H1 (cell line): ENCODE measurements around the gene EGLN3. TPM values are rescaled to one million over a fixed set of nuclear protein-coding genes. Genes with fewer than 3 reads are reported as not detected.

ENCODE experiments used
- CTCF ChIA-PET: fragments of 300-600 bp; sonication (Branson Sonifier 250); formaldehyde crosslinking; loops from one replicate; lab custom pipeline; 2021; ENCODE audit not compliant: partially characterized antibody; lab: Charles Lee
- POLR2A ChIA-PET: fragments of 300-600 bp; sonication (Branson Sonifier 250); formaldehyde crosslinking; loops from one replicate; lab custom pipeline; 2021; ENCODE audit warnings: inconsistent platforms; ENCODE audit not compliant: partially characterized antibody; lab: Charles Lee
- DNase-seq, 2 experiments: peaks; one replicate each; pipeline versions ENCODE4 v3.0.0 to v3.0.0-alpha.2; 2010 to 2022; ENCODE audit warnings: low spot score in 2 of 2, low read depth in 1 of 2, mixed read lengths in 1 of 2
- FAIRE-seq: peaks from 2 replicates; lab custom pipeline; 2011; peaks lifted over from hg19 to GRCh38; lab: Jason Lieb, UNC
- H2AFZ ChIP-seq: 2 replicates; pipeline ENCODE4 v1.8.1; 2012; ENCODE audit warnings: low read length, inconsistent platforms
- H2AK5ac ChIP-seq: 2 replicates; pipeline ENCODE4 v1.6.1; 2013; ENCODE audit warnings: low read depth, low read length
- H2BK120ac ChIP-seq: replicated peaks from 2 replicates; pipeline ENCODE3; 2013; ENCODE audit warnings: low read depth, low read length, inconsistent platforms
- H2BK12ac ChIP-seq: 2 replicates; pipeline ENCODE4 v1.6.1; 2013; ENCODE audit warnings: low read depth, low read length
- H2BK15ac ChIP-seq: 2 replicates; pipeline ENCODE4 v1.6.1; 2013; ENCODE audit warnings: low read length
- H2BK20ac ChIP-seq: 2 replicates; pipeline ENCODE4 v1.6.1; 2013; ENCODE audit warnings: low read length
- H2BK5ac ChIP-seq: 2 replicates; pipeline ENCODE4 v1.6.1; 2013; ENCODE audit warnings: low read depth, low read length
- H3K14ac ChIP-seq: 2 replicates; pipeline ENCODE4 v1.6.1; 2013; ENCODE audit warnings: inconsistent platforms; ENCODE audit not compliant: insufficient read length
- H3K18ac ChIP-seq: 2 replicates; pipeline ENCODE4 v1.6.1; 2013; ENCODE audit warnings: low read length; ENCODE audit errors: extremely low read depth
- H3K23ac ChIP-seq: 2 replicates; pipeline ENCODE4 v1.6.1; 2013; ENCODE audit warnings: inconsistent platforms; ENCODE audit not compliant: insufficient read length
- H3K23me2 ChIP-seq: 2 replicates; pipeline ENCODE4 v1.6.1; 2013; ENCODE audit warnings: low read depth, low read length
- H3K27ac ChIP-seq: 2 replicates; pipeline ENCODE4 v1.6.1; 2011; ENCODE audit warnings: low read depth, low read length, inconsistent platforms
- H3K27me3 ChIP-seq, 4 experiments: replicated peaks in 1 of 4; 1 replicate in 1 of 4; 2 replicates in 3 of 4; pipeline versions ENCODE4 v1.6.1 to v1.8.1; 2011 to 2013; ENCODE audit warnings: low read length in 3 of 4, mild to moderate bottlenecking in 3 of 4, inconsistent platforms in 2 of 4, mixed read lengths in 2 of 4, moderate library complexity in 1 of 4; ENCODE audit not compliant: control insufficient read depth in 3 of 4, insufficient read depth in 3 of 4; ENCODE audit errors: extremely low read depth in 1 of 4
- H3K36me3 ChIP-seq, 4 experiments: 2 replicates each; pipeline versions ENCODE4 v1.6.1 to v1.8.1; 2011 to 2013; ENCODE audit warnings: mild to moderate bottlenecking in 4 of 4, low read length in 3 of 4, moderate library complexity in 2 of 4, control low read depth in 1 of 4, inconsistent platforms in 1 of 4; ENCODE audit not compliant: insufficient read depth in 4 of 4, control insufficient read depth in 2 of 4
- H3K4ac ChIP-seq: replicated peaks from 2 replicates; pipeline ENCODE3; 2013; ENCODE audit warnings: low read length, low read depth, mixed read lengths, inconsistent platforms; ENCODE audit not compliant: insufficient read length
- H3K4me1 ChIP-seq, 4 experiments: replicated peaks in 1 of 4; 1 replicate in 1 of 4; 2 replicates in 3 of 4; pipeline versions ENCODE4 v1.6.1 to v1.8.1; 2011 to 2013; ENCODE audit warnings: low read length in 3 of 4, inconsistent platforms in 2 of 4, mixed read lengths in 1 of 4; ENCODE audit not compliant: insufficient read depth in 4 of 4, control insufficient read depth in 3 of 4
- H3K4me2 ChIP-seq, 2 experiments: 2 replicates each; pipeline versions ENCODE4 v1.6.1 to v1.8.1; 2011 to 2013; ENCODE audit warnings: low read depth in 2 of 2, low read length in 2 of 2, control low read depth in 1 of 2, inconsistent platforms in 1 of 2, mild to moderate bottlenecking in 1 of 2; ENCODE audit not compliant: insufficient read depth in 1 of 2
- H3K4me3 ChIP-seq, 4 experiments: fragments of 200-600, 300-600 bp in 1 of 4; sonication (generic), shearing (Covaris generic), sonication (Bioruptor Twin) in 1 of 4; 2 replicates each; pipeline versions ENCODE4 v1.5.1 to v1.8.1; 2011 to 2016; ENCODE audit warnings: low read length in 4 of 4, low read depth in 3 of 4, control low read depth in 2 of 4, inconsistent platforms in 2 of 4, mild to moderate bottlenecking in 2 of 4, mixed read lengths in 1 of 4, moderate library complexity in 1 of 4; ENCODE audit not compliant: insufficient read depth in 2 of 4; ENCODE audit errors: extremely low read depth in 1 of 4
- H3K56ac ChIP-seq: replicated peaks from 2 replicates; pipeline ENCODE3; 2013; ENCODE audit warnings: low read depth, mild to moderate bottlenecking, mixed read lengths, low read length, inconsistent platforms; ENCODE audit not compliant: insufficient read length
- H3K79me1 ChIP-seq: 2 replicates; pipeline ENCODE4 v1.6.1; 2013; ENCODE audit warnings: low read depth, low read length, control low read depth
- H3K79me2 ChIP-seq, 2 experiments: 2 replicates each; pipeline versions ENCODE4 v1.6.1 to v1.8.1; 2012 to 2013; ENCODE audit warnings: low read length in 2 of 2, mild to moderate bottlenecking in 2 of 2, inconsistent platforms in 1 of 2; ENCODE audit not compliant: insufficient read depth in 2 of 2, control insufficient read depth in 1 of 2
- H3K9ac ChIP-seq, 4 experiments: replicated peaks in 1 of 4; 1 replicate in 1 of 4; 2 replicates in 3 of 4; pipeline versions ENCODE4 v1.6.1 to v1.8.1; 2011 to 2013; ENCODE audit warnings: low read depth in 3 of 4, low read length in 3 of 4, control low read depth in 2 of 4, mild to moderate bottlenecking in 2 of 4, moderate library complexity in 2 of 4, inconsistent platforms in 1 of 4; ENCODE audit errors: extremely low read depth in 1 of 4
- H3K9me3 ChIP-seq, 2 experiments: 2 replicates each; pipeline versions ENCODE4 v1.6.1 to v1.8.1; 2012 to 2013; ENCODE audit warnings: mild to moderate bottlenecking in 2 of 2, moderate library complexity in 2 of 2, control low read depth in 1 of 2, inconsistent platforms in 1 of 2, low read depth in 1 of 2, low read length in 1 of 2, mixed read lengths in 1 of 2; ENCODE audit not compliant: insufficient read depth in 2 of 2
- H4K20me1 ChIP-seq, 2 experiments: replicated peaks in 1 of 2; 2 replicates each; pipeline versions ENCODE3 to v1.8.1; 2011 to 2013; ENCODE audit warnings: inconsistent platforms in 2 of 2, low read length in 2 of 2, mild to moderate bottlenecking in 1 of 2; ENCODE audit not compliant: insufficient read depth in 2 of 2, control insufficient read depth in 1 of 2
- H4K5ac ChIP-seq: 2 replicates; pipeline ENCODE4 v1.6.1; 2013; ENCODE audit warnings: low read length, low read depth, mixed read lengths, inconsistent platforms; ENCODE audit not compliant: insufficient read length
- H4K8ac ChIP-seq: 2 replicates; pipeline ENCODE4 v1.8.0; 2013; ENCODE audit warnings: mild to moderate bottlenecking, moderate library complexity, low read length, inconsistent platforms; ENCODE audit not compliant: insufficient read depth; ENCODE audit errors: extremely low read depth
- H4K91ac ChIP-seq: replicated peaks from 2 replicates; pipeline ENCODE3; 2013; ENCODE audit warnings: low read length, mixed read lengths, inconsistent platforms; ENCODE audit not compliant: insufficient read length
- SP4 ChIP-seq: IDR thresholded peaks from 2 replicates; pipeline ENCODE4 v1.6.1; 2012; ENCODE audit warnings: low read length, inconsistent platforms
- YY1 ChIP-seq: IDR thresholded peaks from 2 replicates; pipeline ENCODE4 v1.6.1; 2011; ENCODE audit warnings: low read depth, mild to moderate bottlenecking, low read length
- WGBS, 2 experiments: shearing (Covaris generic) in 1 of 2; methylation state at CpG; one replicate each; pipeline versions ENCODE4 v1.1.6 to v1.1.7; 2013 to 2015; ENCODE audit warnings: low lambda C conversion rate in 2 of 2, mixed read lengths in 2 of 2, inconsistent platforms in 1 of 2, low coverage in 1 of 2, missing lambda C conversion rate in 1 of 2; ENCODE audit not compliant: insufficient replicate concordance in 2 of 2, insufficient coverage in 1 of 2, insufficient read length in 1 of 2; ENCODE audit errors: extremely low coverage in 1 of 2, missing lambda C conversion rate in 1 of 2; 5-methylcytosine and 5-hydroxymethylcytosine counted together
- polyA plus RNA-seq, 7 experiments: library from polyadenylated mRNA; depleted of rRNA in 3 of 7; stranded (reverse) in 5 of 7; unstranded in 2 of 7; fragments of >200 nt in 5 of 7; fragments of 200-250 nt in 2 of 7; gene quantifications; 1 replicate in 5 of 7; 2 replicates in 1 of 7; 4 replicates in 1 of 7; pipeline versions ENCODE4 v1.2.1 to v1.2.3, GENCODE V29; 2011 to 2013; ENCODE audit warnings: missing spikeins in 2 of 7, mixed read lengths in 2 of 7
- total RNA-seq: library from RNA; stranded (reverse); fragmentation: NEBNext Ultra II Directional; extraction: Animal tissue kit (Norgen Biotek cat#: 25700); gene quantifications from 2 replicates; pipeline ENCODE4 v1.2.1, GENCODE V29; 2021

The EGLN3 gene
- total and polyA plus RNA-seq, 2 of the 8 experiments (the other 6 are each of a cell fraction or from before 2014, with no cell fraction given), result 10.6 to 27.3 TPM

GRCh38 chr14:33954016-33954598, 3.2 kb upstream of the EGLN3 start:
- no peaks in the 10 kb centered on the region for H3K79me1 ChIP-seq
- H3K27me3 ChIP-seq, result peaks cover 0 to 11% (median 6%) of the 10 kb centered on the region in 4 experiments; a peak in 4 of 7 replicates
- CTCF ChIA-PET, result interaction anchor here (1.0 to 1.5 kb wide), 3 partner anchors 12 to 144 kb away, joined by 3 to 4 read pairs (median 3); no protein-coding TSS in a partner anchor
- no peak overlapping the region; the same call in 1 of the 2 replicates for H2BK15ac ChIP-seq
- no peak overlapping the region for H4K8ac ChIP-seq
- DNase-seq (no peak), FAIRE-seq (no peak)
- no peak overlapping the region for H3K4me2 ChIP-seq
- H3K9ac ChIP-seq, result no peak overlapping the region
- no peaks in the 10 kb centered on the region for H3K9me3 ChIP-seq
- no peak overlapping the region for H2AFZ ChIP-seq
- H2BK5ac ChIP-seq, result no peak overlapping the region
- POLR2A ChIA-PET, result interaction anchor here (1.1 to 4.8 kb wide), 2 partner anchors 17 to 56 kb away, joined by 3 to 54 read pairs; no protein-coding TSS in a partner anchor
- 95% methylated on average over 3 of the region's 3 CpGs; no CpG with 5 or more reads in 1 of the 2 experiments for WGBS, 2 experiments
- H3K4me3 ChIP-seq, result no peak overlapping the region
- H3K23me2 ChIP-seq, result peaks cover 16% of the 10 kb centered on the region
- H2BK20ac ChIP-seq, result no peak overlapping the region
- H2BK12ac ChIP-seq, result no peak overlapping the region; the same call in 1 of the 2 replicates
- no peak overlapping the region for H3K27ac ChIP-seq
- no peaks in the 10 kb centered on the region for H3K36me3 ChIP-seq
- no peak overlapping the region for H4K91ac ChIP-seq
- H4K5ac ChIP-seq, result no peak overlapping the region
- H3K14ac ChIP-seq, result no peak overlapping the region
- no peak overlapping the region for H2BK120ac ChIP-seq
- H2AK5ac ChIP-seq, result no peak overlapping the region
- no peak overlapping the region for H3K4ac ChIP-seq
- peaks cover 6 to 11% of the 10 kb centered on the region in 2 experiments; a peak in 3 of 4 replicates for H3K79me2 ChIP-seq
- H3K23ac ChIP-seq, result no peak overlapping the region
- H3K18ac ChIP-seq, result no peak overlapping the region
- H3K4me1 ChIP-seq, result peaks cover 2 to 10% (median 6%) of the 10 kb centered on the region in 4 experiments; a peak in 6 of 7 replicates
- TF ChIP-seq YY1 (no peak), SP4 (no peak)
- TF ChIP-seq, all 59 proteins: peak for 0
- no peak overlapping the region for H3K56ac ChIP-seq
- H4K20me1 ChIP-seq, result peaks cover 3 to 5% of the 10 kb centered on the region in 2 experiments
